HepG2 (cell line): Measurements from ENCODE around the gene DUS1L. TPM values are rescaled to one million over a fixed set of nuclear protein-coding genes. Genes with fewer than 3 reads are reported as not detected.

Experiments
- KLF16 ChIP-seq, 2 experiments: sonication (generic) in 1 of 2; formaldehyde crosslinking in 1 of 2; IDR thresholded peaks; 2 replicates each; pipeline versions ENCODE4 v1.6.1 to v1.8.0; 2016 to 2023; ENCODE audit warnings: missing genetic modification reagents in 2 of 2, missing compliant biosample characterization in 1 of 2
- KMT2B ChIP-seq: IDR thresholded peaks from 2 replicates; pipeline ENCODE4 v1.6.1; 2016; ENCODE audit warnings: missing genetic modification reagents, missing compliant biosample characterization
- MED8 ChIP-seq: sonication (generic); formaldehyde crosslinking; IDR thresholded peaks from 2 replicates; pipeline ENCODE4 v1.8.1; 2023; ENCODE audit warnings: mild to moderate bottlenecking, missing genetic modification reagents; ENCODE audit not compliant: insufficient replicate concordance
- MEIS1 ChIP-seq: sonication (generic); formaldehyde crosslinking; IDR thresholded peaks from 2 replicates; pipeline ENCODE4 v1.9.0; 2021; ENCODE audit warnings: mild to moderate bottlenecking, missing genetic modification reagents, moderate library complexity, borderline replicate concordance
- PPARG ChIP-seq: conservative IDR thresholded peaks from 2 replicates; pipeline ENCODE4 v1.6.1; 2016; ENCODE audit warnings: missing biosample characterization, missing genetic modification reagents
- RXRB ChIP-seq: IDR thresholded peaks from 2 replicates; pipeline ENCODE4 v1.6.1; 2016; ENCODE audit warnings: borderline replicate concordance, missing genetic modification reagents, missing compliant biosample characterization
- TAF1 ChIP-seq: sonication (generic); formaldehyde crosslinking; IDR thresholded peaks from 2 replicates; pipeline ENCODE4 v1.4.0; 2020; ENCODE audit warnings: missing genetic modification reagents
- TBX2 ChIP-seq: sonication (generic); formaldehyde crosslinking; IDR thresholded peaks from 2 replicates; pipeline ENCODE4 v1.5.0; 2020; ENCODE audit warnings: missing genetic modification reagents, mild to moderate bottlenecking, borderline replicate concordance
- ZC3H13 ChIP-seq: sonication (generic); formaldehyde crosslinking; IDR thresholded peaks from 2 replicates; pipeline ENCODE4 v1.8.1; 2023; ENCODE audit warnings: mild to moderate bottlenecking, missing genetic modification reagents, moderate library complexity
- ZNF17 ChIP-seq: sonication (generic); formaldehyde crosslinking; IDR thresholded peaks from 2 replicates; pipeline ENCODE4 v1.5.0; 2020; ENCODE audit warnings: mild to moderate bottlenecking, missing genetic modification reagents
- ZNF24 ChIP-seq: fragments of 450-650 bp; IDR thresholded peaks from 2 replicates; pipeline ENCODE4 v1.6.1; 2017; ENCODE audit warnings: antibody characterized with exemption, mild to moderate bottlenecking
- ZNF552 ChIP-seq: sonication (generic); formaldehyde crosslinking; IDR thresholded peaks from 2 replicates; pipeline ENCODE4 v1.9.0; 2022; ENCODE audit warnings: missing genetic modification reagents, mild to moderate bottlenecking, borderline replicate concordance
- ZNF564 ChIP-seq: sonication (generic); formaldehyde crosslinking; IDR thresholded peaks from 2 replicates; pipeline ENCODE4 v1.8.1; 2023; ENCODE audit warnings: mild to moderate bottlenecking, missing genetic modification reagents
- ZNF605 ChIP-seq: sonication (generic); formaldehyde crosslinking; IDR thresholded peaks from 2 replicates; pipeline ENCODE4 v1.8.0; 2022; ENCODE audit warnings: mild to moderate bottlenecking, missing genetic modification reagents
- ZNF670 ChIP-seq: sonication (generic); formaldehyde crosslinking; IDR thresholded peaks from 2 replicates; pipeline ENCODE4 v1.8.0; 2022; ENCODE audit warnings: mild to moderate bottlenecking, missing genetic modification reagents, borderline replicate concordance
- polyA plus RNA-seq, 8 experiments: library from polyadenylated mRNA; depleted of rRNA in 3 of 8; stranded (reverse) in 7 of 8; unstranded in 1 of 8; fragments of >200 nt; fragmentation: Illumina TruSeq in 4 of 8; extraction: Trizol in 4 of 8; gene quantifications; 2 replicates each; pipeline versions ENCODE4 v1.2.1 to v1.2.3, GENCODE V29; 2011 to 2016; ENCODE audit warnings: low read depth in 4 of 8, missing spikeins in 1 of 8, mixed read lengths in 1 of 8; ENCODE audit not compliant: insufficient read depth in 1 of 8
- total RNA-seq, 5 experiments: library from RNA; depleted of rRNA; stranded (reverse); fragments of >200 nt; fragmentation: Illumina TruSeq; extraction: Trizol; gene quantifications; 2 replicates each; pipeline ENCODE4 v1.2.3, GENCODE V29; 2016; ENCODE audit warnings: low read depth in 1 of 5
- TF ChIP-seq, protein P1 (sequence below): sonication (generic); formaldehyde crosslinking; IDR thresholded peaks from 2 replicates; pipeline ENCODE4 v1.4.0; 2020; ENCODE audit warnings: low read depth, mild to moderate bottlenecking, missing genetic modification reagents
- TF ChIP-seq, protein P2 (sequence below): conservative IDR thresholded peaks from 2 replicates; pipeline ENCODE4 v1.6.1; 2018; ENCODE audit warnings: missing genetic modification reagents
- TF ChIP-seq, protein P3 (sequence below): sonication (generic); formaldehyde crosslinking; IDR thresholded peaks from 2 replicates; pipeline ENCODE4 v1.5.0; 2020; ENCODE audit warnings: mild to moderate bottlenecking, missing genetic modification reagents
- TF ChIP-seq, protein P4 (sequence below): sonication (generic); formaldehyde crosslinking; IDR thresholded peaks from 2 replicates; pipeline ENCODE4 v1.5.1; 2020; ENCODE audit warnings: mild to moderate bottlenecking, moderate library complexity, missing genetic modification reagents
- TF ChIP-seq, protein P5 (sequence below): IDR thresholded peaks from 2 replicates; pipeline ENCODE4 v1.6.1; 2016; ENCODE audit warnings: missing biosample characterization, missing genetic modification reagents, low read depth

Gene DUS1L
- total and polyA plus RNA-seq, 2 of the 13 experiments (the other 11 are each of a cell fraction or from before 2014, with no cell fraction given): 81.0 to 109 TPM

DNA sequence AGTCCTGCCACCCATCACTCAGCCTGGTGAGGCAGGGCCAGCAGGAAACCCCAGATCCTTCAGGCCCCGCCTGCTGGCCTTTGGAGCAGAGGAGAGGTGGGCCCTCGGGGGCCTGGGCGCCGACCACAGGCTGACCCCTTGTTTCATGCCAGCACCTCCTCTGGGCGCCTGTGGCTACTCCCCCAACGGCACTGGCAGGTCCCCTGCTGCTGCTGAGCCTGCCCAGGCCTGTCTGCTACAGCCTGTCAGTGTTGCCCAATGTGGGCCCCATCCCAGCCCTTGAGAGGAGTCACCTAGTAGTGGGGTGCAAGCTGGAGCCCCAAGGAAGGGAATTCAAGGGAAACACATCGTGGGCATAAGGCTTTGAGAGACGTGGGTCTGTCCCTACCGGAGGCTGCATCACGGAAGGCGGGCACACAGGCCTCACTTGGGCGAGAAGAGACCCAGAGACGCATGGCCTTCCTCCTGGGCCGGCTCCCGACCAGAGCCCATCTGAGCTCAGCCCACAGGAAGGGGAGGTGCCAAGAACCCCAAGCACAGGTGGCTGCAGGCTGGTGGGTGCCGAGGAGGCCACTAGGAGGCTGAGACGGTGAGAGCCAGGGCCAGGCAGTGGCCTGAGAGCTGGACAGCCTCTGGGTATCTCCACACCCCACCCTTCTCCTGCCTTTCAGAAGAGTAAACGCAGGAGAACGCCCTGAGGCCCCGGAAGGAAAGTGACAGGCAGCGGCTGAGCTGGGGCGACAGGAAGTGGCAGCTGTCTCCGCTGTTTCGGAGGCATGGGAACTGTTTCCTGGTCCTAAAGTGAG lies 40.5 kb upstream of the DUS1L start (continued):
- TF ChIP-seq ZNF564 (CRISPR knock-in tag): 0 out of 2 replicates have a peak, but pooled peaks have one; percentile 43
- peak; percentile 75 for TF ChIP-seq MED8 (CRISPR knock-in tag)
- TF ChIP-seq, protein P1, sequence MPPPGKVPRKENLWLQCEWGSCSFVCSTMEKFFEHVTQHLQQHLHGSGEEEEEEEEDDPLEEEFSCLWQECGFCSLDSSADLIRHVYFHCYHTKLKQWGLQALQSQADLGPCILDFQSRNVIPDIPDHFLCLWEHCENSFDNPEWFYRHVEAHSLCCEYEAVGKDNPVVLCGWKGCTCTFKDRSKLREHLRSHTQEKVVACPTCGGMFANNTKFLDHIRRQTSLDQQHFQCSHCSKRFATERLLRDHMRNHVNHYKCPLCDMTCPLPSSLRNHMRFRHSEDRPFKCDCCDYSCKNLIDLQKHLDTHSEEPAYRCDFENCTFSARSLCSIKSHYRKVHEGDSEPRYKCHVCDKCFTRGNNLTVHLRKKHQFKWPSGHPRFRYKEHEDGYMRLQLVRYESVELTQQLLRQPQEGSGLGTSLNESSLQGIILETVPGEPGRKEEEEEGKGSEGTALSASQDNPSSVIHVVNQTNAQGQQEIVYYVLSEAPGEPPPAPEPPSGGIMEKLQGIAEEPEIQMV (CRISPR knock-in tag): peak; percentile 29; the same call in 1 of the 2 replicates
- TF ChIP-seq ZNF24: no peak
- TF ChIP-seq ZNF552: peak; percentile 75
- peak; percentile 92 for TF ChIP-seq TBX2 (CRISPR knock-in tag)
- TF ChIP-seq, protein P2, sequence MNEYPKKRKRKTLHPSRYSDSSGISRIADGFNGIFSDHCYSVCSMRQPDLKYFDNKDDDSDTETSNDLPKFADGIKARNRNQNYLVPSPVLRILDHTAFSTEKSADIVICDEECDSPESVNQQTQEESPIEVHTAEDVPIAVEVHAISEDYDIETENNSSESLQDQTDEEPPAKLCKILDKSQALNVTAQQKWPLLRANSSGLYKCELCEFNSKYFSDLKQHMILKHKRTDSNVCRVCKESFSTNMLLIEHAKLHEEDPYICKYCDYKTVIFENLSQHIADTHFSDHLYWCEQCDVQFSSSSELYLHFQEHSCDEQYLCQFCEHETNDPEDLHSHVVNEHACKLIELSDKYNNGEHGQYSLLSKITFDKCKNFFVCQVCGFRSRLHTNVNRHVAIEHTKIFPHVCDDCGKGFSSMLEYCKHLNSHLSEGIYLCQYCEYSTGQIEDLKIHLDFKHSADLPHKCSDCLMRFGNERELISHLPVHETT (CRISPR knock-in tag): 0 out of 2 replicates have a peak, but pooled peaks have one; percentile 42
- 0 out of 2 replicates have a peak, but pooled peaks have one; percentile 40 for TF ChIP-seq ZNF670
- no peak for TF ChIP-seq ZNF17 (CRISPR knock-in tag)
- TF ChIP-seq, protein P3, sequence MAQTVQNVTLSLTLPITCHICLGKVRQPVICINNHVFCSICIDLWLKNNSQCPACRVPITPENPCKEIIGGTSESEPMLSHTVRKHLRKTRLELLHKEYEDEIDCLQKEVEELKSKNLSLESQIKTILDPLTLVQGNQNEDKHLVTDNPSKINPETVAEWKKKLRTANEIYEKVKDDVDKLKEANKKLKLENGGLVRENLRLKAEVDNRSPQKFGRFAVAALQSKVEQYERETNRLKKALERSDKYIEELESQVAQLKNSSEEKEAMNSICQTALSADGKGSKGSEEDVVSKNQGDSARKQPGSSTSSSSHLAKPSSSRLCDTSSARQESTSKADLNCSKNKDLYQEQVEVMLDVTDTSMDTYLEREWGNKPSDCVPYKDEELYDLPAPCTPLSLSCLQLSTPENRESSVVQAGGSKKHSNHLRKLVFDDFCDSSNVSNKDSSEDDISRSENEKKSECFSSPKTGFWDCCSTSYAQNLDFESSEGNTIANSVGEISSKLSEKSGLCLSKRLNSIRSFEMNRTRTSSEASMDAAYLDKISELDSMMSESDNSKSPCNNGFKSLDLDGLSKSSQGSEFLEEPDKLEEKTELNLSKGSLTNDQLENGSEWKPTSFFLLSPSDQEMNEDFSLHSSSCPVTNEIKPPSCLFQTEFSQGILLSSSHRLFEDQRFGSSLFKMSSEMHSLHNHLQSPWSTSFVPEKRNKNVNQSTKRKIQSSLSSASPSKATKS: no peak
- TF ChIP-seq RXRB (CRISPR knock-in tag): peak; percentile 75
- peak; percentile 98 for TF ChIP-seq ZNF605 (CRISPR knock-in tag)
- peak; percentile 86 for TF ChIP-seq TAF1 (CRISPR knock-in tag)
- TF ChIP-seq ZC3H13 (CRISPR knock-in tag): peak; percentile 69; the same call in 1 of the 2 replicates
- TF ChIP-seq, protein P4, sequence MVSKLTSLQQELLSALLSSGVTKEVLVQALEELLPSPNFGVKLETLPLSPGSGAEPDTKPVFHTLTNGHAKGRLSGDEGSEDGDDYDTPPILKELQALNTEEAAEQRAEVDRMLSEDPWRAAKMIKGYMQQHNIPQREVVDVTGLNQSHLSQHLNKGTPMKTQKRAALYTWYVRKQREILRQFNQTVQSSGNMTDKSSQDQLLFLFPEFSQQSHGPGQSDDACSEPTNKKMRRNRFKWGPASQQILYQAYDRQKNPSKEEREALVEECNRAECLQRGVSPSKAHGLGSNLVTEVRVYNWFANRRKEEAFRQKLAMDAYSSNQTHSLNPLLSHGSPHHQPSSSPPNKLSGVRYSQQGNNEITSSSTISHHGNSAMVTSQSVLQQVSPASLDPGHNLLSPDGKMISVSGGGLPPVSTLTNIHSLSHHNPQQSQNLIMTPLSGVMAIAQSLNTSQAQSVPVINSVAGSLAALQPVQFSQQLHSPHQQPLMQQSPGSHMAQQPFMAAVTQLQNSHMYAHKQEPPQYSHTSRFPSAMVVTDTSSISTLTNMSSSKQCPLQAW (CRISPR knock-in tag): peak; percentile 82; the same call in 1 of the 2 replicates
- peak; percentile 62; the same call in 1 of the 2 replicates for TF ChIP-seq MEIS1
- TF ChIP-seq KLF16 (CRISPR knock-in tag; IDR thresholded peaks at IDR 0.05): peak in 1 of 2 experiments; percentile 96; a peak in 2 of 4 replicates
- TF ChIP-seq PPARG: 0 out of 2 replicates have a peak, but pooled peaks have one; percentile 11
- TF ChIP-seq, protein P5, sequence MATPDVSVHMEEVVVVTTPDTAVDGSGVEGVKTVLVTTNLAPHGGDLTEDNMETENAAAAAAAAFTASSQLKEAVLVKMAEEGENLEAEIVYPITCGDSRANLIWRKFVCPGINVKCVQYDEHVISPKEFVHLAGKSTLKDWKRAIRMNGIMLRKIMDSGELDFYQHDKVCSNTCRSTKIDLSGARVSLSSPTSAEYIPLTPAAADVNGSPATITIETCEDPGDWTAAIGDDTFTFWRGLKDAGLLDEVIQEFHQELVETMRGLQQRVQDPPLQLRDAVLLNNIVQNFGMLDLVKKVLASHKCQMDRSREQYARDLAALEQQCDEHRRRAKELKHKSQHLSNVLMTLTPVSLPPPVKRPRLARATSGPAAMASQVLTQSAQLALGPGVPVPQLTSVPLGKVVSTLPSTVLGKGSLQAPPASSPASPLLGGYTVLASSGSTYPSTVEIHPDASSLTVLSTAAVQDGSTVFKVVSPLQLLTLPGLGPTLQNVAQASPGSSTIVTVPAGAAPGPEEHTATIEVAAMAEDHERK: no peak
- TF ChIP-seq KMT2B: peak; percentile 80; the same call in 1 of the 2 replicates
